Gastrocnemius medialis (tissue), 4 donors: Measurements from ENCODE around the gene CRACDL. TPM values are rescaled to one million over a fixed set of nuclear protein-coding genes. Genes with fewer than 3 reads are reported as not detected.

Experiments
- ATAC-seq, 2 donors: fragments of 150-250 bp; one replicate each; pipeline ENCODE4 v1.9.1; 2016
- DNase-seq, 2 donors: peaks; one replicate each; pipeline ENCODE4 v3.0.0-alpha.2; 2019
- H3K27ac ChIP-seq, 4 donors: fragments of 200-600 bp; sonication (generic); 1 replicate in 1 of 4; 2 replicates in 3 of 4; pipeline ENCODE4 v1.5.1; 2016 to 2018; ENCODE audit warnings: mild to moderate bottlenecking in 2 of 4, moderate library complexity in 1 of 4
- H3K27me3 ChIP-seq, 3 donors: fragments of 200-600 bp; sonication (generic) in 2 of 3; 1 replicate in 1 of 3; 2 replicates in 2 of 3; pipeline versions ENCODE4 v1.5.1 to v1.6.0; 2016 to 2019; ENCODE audit warnings: mild to moderate bottlenecking in 1 of 3, moderate library complexity in 1 of 3
- H3K36me3 ChIP-seq, 2 donors: fragments of 200-600 bp; sonication (generic) in 1 of 2; one replicate each; pipeline ENCODE4 v1.5.1; 2017 to 2018
- H3K4me1 ChIP-seq, 2 donors: fragments of 200-600 bp; sonication (generic) in 1 of 2; one replicate each; pipeline ENCODE4 v1.5.1; 2016 to 2017; ENCODE audit warnings: mild to moderate bottlenecking in 2 of 2
- H3K4me3 ChIP-seq, 4 donors: fragments of 200-600 bp; sonication (generic) in 3 of 4; 1 replicate in 1 of 4; 2 replicates in 3 of 4; pipeline ENCODE4 v1.5.1; 2016 to 2019; ENCODE audit warnings: mild to moderate bottlenecking in 2 of 4
- H3K9me3 ChIP-seq, 3 donors: fragments of 200-600 bp; sonication (generic) in 2 of 3; 1 replicate in 1 of 3; 2 replicates in 2 of 3; pipeline ENCODE4 v1.5.1; 2016 to 2019
- POLR2A ChIP-seq, 2 donors: fragments of 450-650 bp; IDR thresholded peaks; one replicate each; pipeline ENCODE4 v1.6.1; 2017; ENCODE audit warnings: antibody characterized with exemption in 2 of 2, mild to moderate bottlenecking in 2 of 2, moderate library complexity in 2 of 2
- in situ Hi-C, 4 donors: fragments of 200-750 bp; cut with MboI; loops; one replicate each; pipeline versions ENCODE4 v1.15.0 to v1.8.0; 2017; ENCODE audit warnings: low sequenced_read_pairs in 4 of 4
- intact Hi-C: fragments of 100-400 bp; cut with DNase I; formaldehyde crosslinking; loops from one replicate; pipeline ENCODE4 v1.15.1; 2023; ENCODE audit warnings: low total_unique reads
- total RNA-seq, 4 donors: library from RNA; depleted of rRNA; stranded (reverse); fragments of >200 nt; gene quantifications; one replicate each; pipeline versions ENCODE4 v1.1.0 to v1.2.3, GENCODE V29; 2016
- TF ChIP-seq, protein P1 (sequence below), 5 experiments: fragments of 450-650 bp in 3 of 5; fragments of 200-600 bp in 2 of 5; sonication (generic) in 2 of 5; IDR thresholded peaks in 4 of 5; conservative IDR thresholded peaks in 1 of 5; 1 replicate in 4 of 5; 2 replicates in 1 of 5; pipeline ENCODE4 v1.5.1; 2016 to 2019; ENCODE audit warnings: antibody characterized with exemption in 5 of 5, mild to moderate bottlenecking in 3 of 5, moderate library complexity in 3 of 5

CRACDL gene
- total RNA-seq, 4 donors from 2014 or later: 0.71 to 18.2 (median 2.9) TPM

DNA sequence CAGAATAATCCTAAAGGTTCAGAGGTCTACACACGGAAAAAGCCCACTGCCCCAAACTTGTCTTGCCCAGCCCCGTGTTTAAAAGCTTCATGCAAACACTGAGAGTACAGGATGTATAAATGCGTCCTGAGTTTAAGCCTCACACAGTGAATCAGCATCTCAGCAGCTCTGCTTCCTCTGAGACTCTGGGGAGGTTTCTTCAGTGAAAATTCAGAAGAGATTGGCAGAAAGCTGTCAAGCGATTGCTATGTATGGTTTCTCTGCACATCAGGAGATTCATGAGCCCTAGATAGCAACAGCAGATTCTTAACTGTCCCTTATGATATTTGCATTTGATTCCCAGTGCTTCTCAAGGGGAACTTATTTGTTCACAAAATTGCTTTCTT, 27.1 kb downstream of the CRACDL start:
- H3K27ac ChIP-seq: no peak overlapping the region
- intact Hi-C loops: no loop called here
- no peaks in the 10 kb centered on the region for H3K9me3 ChIP-seq
- in situ Hi-C loops: no loop called here
- no peak for TF ChIP-seq POLR2A (IDR thresholded peaks at IDR 0.05)
- TF ChIP-seq, protein P1, sequence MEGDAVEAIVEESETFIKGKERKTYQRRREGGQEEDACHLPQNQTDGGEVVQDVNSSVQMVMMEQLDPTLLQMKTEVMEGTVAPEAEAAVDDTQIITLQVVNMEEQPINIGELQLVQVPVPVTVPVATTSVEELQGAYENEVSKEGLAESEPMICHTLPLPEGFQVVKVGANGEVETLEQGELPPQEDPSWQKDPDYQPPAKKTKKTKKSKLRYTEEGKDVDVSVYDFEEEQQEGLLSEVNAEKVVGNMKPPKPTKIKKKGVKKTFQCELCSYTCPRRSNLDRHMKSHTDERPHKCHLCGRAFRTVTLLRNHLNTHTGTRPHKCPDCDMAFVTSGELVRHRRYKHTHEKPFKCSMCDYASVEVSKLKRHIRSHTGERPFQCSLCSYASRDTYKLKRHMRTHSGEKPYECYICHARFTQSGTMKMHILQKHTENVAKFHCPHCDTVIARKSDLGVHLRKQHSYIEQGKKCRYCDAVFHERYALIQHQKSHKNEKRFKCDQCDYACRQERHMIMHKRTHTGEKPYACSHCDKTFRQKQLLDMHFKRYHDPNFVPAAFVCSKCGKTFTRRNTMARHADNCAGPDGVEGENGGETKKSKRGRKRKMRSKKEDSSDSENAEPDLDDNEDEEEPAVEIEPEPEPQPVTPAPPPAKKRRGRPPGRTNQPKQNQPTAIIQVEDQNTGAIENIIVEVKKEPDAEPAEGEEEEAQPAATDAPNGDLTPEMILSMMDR (IDR thresholded peaks at IDR 0.05 in 4 of 5, conservative IDR thresholded peaks at IDR 0.05 in 1 of 5): no peak
- H3K27me3 ChIP-seq: no peaks in the 10 kb centered on the region
- ATAC-seq (no peak), DNase-seq (no peak)
- no peak overlapping the region for H3K4me3 ChIP-seq
- H3K4me1 ChIP-seq: peaks cover 13 to 19% of the 10 kb centered on the region in 2 donors
- no peaks in the 10 kb centered on the region for H3K36me3 ChIP-seq

- no peak for DNase-seq
- TF ChIP-seq, protein P1 (IDR thresholded peaks at IDR 0.05 in 4 of 5, conservative IDR thresholded peaks at IDR 0.05 in 1 of 5): no peak
- no peak for TF ChIP-seq POLR2A (IDR thresholded peaks at IDR 0.05)
- H3K27me3 ChIP-seq: no peaks in the 10 kb centered on the region
- H3K4me1 ChIP-seq: peaks cover 13 to 19% of the 10 kb centered on the region in 2 donors
- no peaks in the 10 kb centered on the region for H3K9me3 ChIP-seq
- H3K36me3 ChIP-seq: no peaks in the 10 kb centered on the region
- H3K27ac ChIP-seq: no peak overlapping the region
- in situ Hi-C loops (no loop called here), intact Hi-C loops (no loop called here)
- H3K4me3 ChIP-seq: no peak overlapping the region
- ATAC-seq: peak; percentile 50 to 83
Measured at GRCh38 chr2:98907966-98908905, 27.8 kb downstream of the CRACDL start.

DNA sequence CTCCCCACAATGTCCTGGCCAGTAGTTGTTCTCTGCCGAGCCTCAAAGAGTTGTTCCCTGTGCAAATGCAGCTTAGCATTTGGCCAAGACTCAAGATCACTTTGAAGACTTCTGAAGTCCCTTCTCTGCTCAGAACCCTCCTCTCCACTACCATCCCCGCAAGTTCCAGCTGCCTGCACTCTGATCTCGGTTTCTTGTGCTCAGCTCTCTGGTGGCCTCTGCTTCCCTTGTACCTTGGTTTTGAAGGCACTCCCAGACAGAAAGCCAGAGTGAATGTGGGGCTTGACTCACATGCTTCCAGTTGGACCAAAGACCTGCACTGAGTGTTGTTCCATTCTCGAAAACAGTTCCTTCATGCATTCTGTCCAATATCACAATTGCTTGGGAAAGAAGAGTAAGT, 28.6 kb downstream of the CRACDL start:
- DNase-seq: no peak
- H3K27ac ChIP-seq: no peak overlapping the region
- peaks cover 13 to 19% of the 10 kb centered on the region in 2 donors for H3K4me1 ChIP-seq
- H3K27me3 ChIP-seq: no peaks in the 10 kb centered on the region
- in situ Hi-C loops: no loop called here
- H3K36me3 ChIP-seq: no peaks in the 10 kb centered on the region
- no peak for ATAC-seq
- intact Hi-C loops: no loop called here
- no peaks in the 10 kb centered on the region for H3K9me3 ChIP-seq
- H3K4me3 ChIP-seq: no peak overlapping the region
- no peak for TF ChIP-seq POLR2A (IDR thresholded peaks at IDR 0.05)
- TF ChIP-seq, protein P1 (IDR thresholded peaks at IDR 0.05 in 4 of 5, conservative IDR thresholded peaks at IDR 0.05 in 1 of 5): no peak

- H3K4me3 ChIP-seq: no peak overlapping the region
- in situ Hi-C loops: no loop called here
- ATAC-seq (no peak), DNase-seq (no peak)
- no peaks in the 10 kb centered on the region for H3K9me3 ChIP-seq
- H3K27me3 ChIP-seq: no peaks in the 10 kb centered on the region
- intact Hi-C loops: no loop called here
- no peak overlapping the region for H3K27ac ChIP-seq
- TF ChIP-seq, protein P1 (IDR thresholded peaks at IDR 0.05 in 4 of 5, conservative IDR thresholded peaks at IDR 0.05 in 1 of 5): no peak
- no peak for TF ChIP-seq POLR2A (IDR thresholded peaks at IDR 0.05)
- no peaks in the 10 kb centered on the region for H3K36me3 ChIP-seq
- H3K4me1 ChIP-seq: peaks cover 3 to 8% of the 10 kb centered on the region in 2 donors
Measured at GRCh38 chr2:98903767-98904485, 32.1 kb downstream of the CRACDL start.
